IMR-90 (cell line): ENCODE results near the gene LRRC4C. TPM values are rescaled to one million over a fixed set of nuclear protein-coding genes. Genes with fewer than 3 reads are reported as not detected.

ENCODE experiments used
- ATAC-seq: fragments of 200-7000 bp; cut with Tn5 transposase; 2 replicates; pipeline ENCODE4 v1.9.1; 2020; ENCODE audit warnings: low read depth, mild to moderate bottlenecking, moderate library complexity
- BruUV-seq: library from RNA; stranded (reverse); fragments of 400-500 nt; replicated peaks from 2 replicates; lab custom pipeline; 2021; lab: Mats Ljungman, UMichigan
- CTCF ChIA-PET: fragments of 300-600 bp; formaldehyde crosslinking; extraction: SDS; loops from one replicate; lab custom pipeline; 2021; ENCODE audit warnings: antibody characterized with exemption; lab: Yijun Ruan, JAX
- POLR2A ChIA-PET: fragments of 300-600 bp; sonication (Branson Sonifier 250); formaldehyde crosslinking; loops from one replicate; lab custom pipeline; 2022; ENCODE audit warnings: antibody characterized with exemption; ENCODE audit not compliant: unreplicated experiment; lab: Charles Lee
- DNase-seq: peaks from one replicate; pipeline ENCODE4 v3.0.0; 2013
- H2AFZ ChIP-seq: replicated peaks from 2 replicates; pipeline ENCODE3; 2013; ENCODE audit warnings: low read length, mild to moderate bottlenecking; ENCODE audit not compliant: poor library complexity
- H2AK5ac ChIP-seq: 2 replicates; pipeline ENCODE4 v1.6.1; 2013; ENCODE audit warnings: low read depth, low read length, inconsistent platforms
- H2AK9ac ChIP-seq: replicated peaks from 2 replicates; pipeline ENCODE3; 2013; ENCODE audit warnings: mild to moderate bottlenecking, low read depth, low read length, moderate library complexity; ENCODE audit not compliant: poor library complexity
- H2BK120ac ChIP-seq: 2 replicates; pipeline ENCODE4 v1.6.1; 2013; ENCODE audit warnings: low read depth, low read length, inconsistent platforms
- H2BK15ac ChIP-seq: 3 replicates; pipeline ENCODE4 v1.6.1; 2013; ENCODE audit warnings: low read depth, low read length, inconsistent platforms
- H2BK20ac ChIP-seq: 2 replicates; pipeline ENCODE4 v1.6.1; 2013; ENCODE audit warnings: low read depth, mild to moderate bottlenecking, inconsistent platforms, low read length, moderate library complexity
- H2BK5ac ChIP-seq: 2 replicates; pipeline ENCODE4 v1.6.1; 2013; ENCODE audit warnings: mild to moderate bottlenecking, low read depth, low read length, inconsistent platforms; ENCODE audit not compliant: poor library complexity, severe bottlenecking
- H3K14ac ChIP-seq: replicated peaks from 2 replicates; pipeline ENCODE4 v1.6.1; 2013; ENCODE audit warnings: low read depth, low read length, inconsistent platforms
- H3K18ac ChIP-seq: 2 replicates; pipeline ENCODE4 v1.6.1; 2013; ENCODE audit warnings: low read depth, low read length, control low read depth
- H3K23ac ChIP-seq: 2 replicates; pipeline ENCODE4 v1.6.1; 2013; ENCODE audit warnings: low read depth, low read length, inconsistent platforms
- H3K27ac ChIP-seq: 2 replicates; pipeline ENCODE4 v1.5.1; 2013; ENCODE audit warnings: mild to moderate bottlenecking, control low read depth, low read length; ENCODE audit not compliant: insufficient read depth
- H3K27me3 ChIP-seq: 2 replicates; pipeline ENCODE4 v1.6.1; 2013; ENCODE audit warnings: low read length; ENCODE audit not compliant: control insufficient read depth, insufficient read depth
- H3K36me3 ChIP-seq: 2 replicates; pipeline ENCODE4 v1.6.1; 2013; ENCODE audit warnings: low read length, mixed read lengths; ENCODE audit not compliant: control insufficient read depth, insufficient read depth
- H3K4ac ChIP-seq: 2 replicates; pipeline ENCODE4 v1.6.1; 2013; ENCODE audit warnings: low read depth, low read length, inconsistent platforms
- H3K4me1 ChIP-seq: 2 replicates; pipeline ENCODE4 v1.6.1; 2013; ENCODE audit warnings: low read length, mixed read lengths; ENCODE audit not compliant: control insufficient read depth, insufficient read depth
- H3K4me2 ChIP-seq: 2 replicates; pipeline ENCODE4 v1.6.1; 2013; ENCODE audit warnings: low read depth, mild to moderate bottlenecking, control low read depth, low read length, moderate library complexity
- H3K4me3 ChIP-seq: 2 replicates; pipeline ENCODE4 v1.5.1; 2013; ENCODE audit warnings: low read depth, mild to moderate bottlenecking, control low read depth, low read length, moderate library complexity; ENCODE audit not compliant: insufficient read depth
- H3K56ac ChIP-seq: 2 replicates; pipeline ENCODE4 v1.6.1; 2013; ENCODE audit warnings: low read length, inconsistent platforms; ENCODE audit not compliant: insufficient read depth; ENCODE audit errors: extremely low read depth
- H3K79me1 ChIP-seq, 2 experiments: 2 replicates each; pipeline ENCODE4 v1.6.1; 2013; ENCODE audit warnings: low read length in 2 of 2, inconsistent platforms in 1 of 2, low read depth in 1 of 2
- H3K9ac ChIP-seq: 2 replicates; pipeline ENCODE4 v1.6.1; 2013; ENCODE audit warnings: low read depth, low read length, control low read depth
- H3K9me1 ChIP-seq: 2 replicates; pipeline ENCODE4 v1.6.1; 2013; ENCODE audit warnings: low read length, inconsistent platforms; ENCODE audit not compliant: insufficient read depth
- H3K9me3 ChIP-seq: 2 replicates; pipeline ENCODE4 v1.6.1; 2013; ENCODE audit warnings: low read length; ENCODE audit not compliant: control insufficient read depth, insufficient read depth
- H4K20me1 ChIP-seq: 2 replicates; pipeline ENCODE4 v1.6.1; 2013; ENCODE audit warnings: low read length, inconsistent platforms; ENCODE audit not compliant: insufficient read depth
- H4K5ac ChIP-seq: 2 replicates; pipeline ENCODE4 v1.6.1; 2013; ENCODE audit warnings: mild to moderate bottlenecking, low read depth, low read length, control low read depth
- H4K8ac ChIP-seq, 2 experiments: 2 replicates each; pipeline ENCODE4 v1.6.1; 2013; ENCODE audit warnings: low read depth in 2 of 2, low read length in 2 of 2, control low read depth in 1 of 2, inconsistent platforms in 1 of 2
- H4K91ac ChIP-seq: 2 replicates; pipeline ENCODE4 v1.6.1; 2013; ENCODE audit warnings: low read depth, low read length, inconsistent platforms; ENCODE audit not compliant: insufficient read depth
- BHLHE40 ChIP-seq: fragments of 150-350 bp; IDR thresholded peaks from 2 replicates; pipeline ENCODE4 v1.6.1; 2016; ENCODE audit warnings: mild to moderate bottlenecking, low read depth, low read length
- CEBPB ChIP-seq: IDR thresholded peaks from 2 replicates; pipeline ENCODE4 v1.6.1; 2012; ENCODE audit warnings: low read depth, low read length, improper control_type of control experiment
- CHD1 ChIP-seq: IDR thresholded peaks from 2 replicates; pipeline ENCODE4 v1.6.1; 2012; ENCODE audit warnings: low read depth, low read length, improper control_type of control experiment
- ELK1 ChIP-seq: fragments of 150-350 bp; IDR thresholded peaks from 2 replicates; pipeline ENCODE4 v1.6.1; 2016; ENCODE audit warnings: low read depth, mild to moderate bottlenecking, low read length, moderate library complexity, borderline replicate concordance
- FOS ChIP-seq: fragments of 150-350 bp; IDR thresholded peaks from 2 replicates; pipeline ENCODE4 v1.6.1; 2016; ENCODE audit warnings: low read depth, low read length
- MAFK ChIP-seq: IDR thresholded peaks from 2 replicates; pipeline ENCODE4 v1.6.1; 2012; ENCODE audit warnings: low read depth, low read length, improper control_type of control experiment
- MAZ ChIP-seq: IDR thresholded peaks from 2 replicates; pipeline ENCODE4 v1.6.1; 2012; ENCODE audit warnings: low read depth, mild to moderate bottlenecking, low read length, improper control_type of control experiment, moderate library complexity, borderline replicate concordance
- MXI1 ChIP-seq: IDR thresholded peaks from 2 replicates; pipeline ENCODE4 v1.6.1; 2012; ENCODE audit warnings: low read depth, mild to moderate bottlenecking, low read length, moderate library complexity, borderline replicate concordance
- NFE2L2 ChIP-seq: fragments of 150-350 bp; IDR thresholded peaks from 2 replicates; pipeline ENCODE4 v1.6.1; 2016; ENCODE audit warnings: low read depth, mild to moderate bottlenecking, low read length
- POLR2A ChIP-seq: IDR thresholded peaks from 2 replicates; pipeline ENCODE4 v1.6.1; 2012; ENCODE audit warnings: mild to moderate bottlenecking, low read depth, low read length
- RAD21 ChIP-seq: IDR thresholded peaks from 2 replicates; pipeline ENCODE4 v1.6.1; 2012; ENCODE audit warnings: low read length, improper control_type of control experiment
- RCOR1 ChIP-seq: IDR thresholded peaks from 2 replicates; pipeline ENCODE4 v1.6.1; 2012; ENCODE audit warnings: mild to moderate bottlenecking, low read length, improper control_type of control experiment; ENCODE audit not compliant: insufficient replicate concordance
- RFX5 ChIP-seq: IDR thresholded peaks from 2 replicates; pipeline ENCODE4 v1.8.0; 2012; ENCODE audit warnings: low read depth, mild to moderate bottlenecking, low read length, moderate library complexity
- WGBS, 2 experiments: methylation state at CpG; one replicate each; pipeline versions ENCODE4 v1.1.5 to v1.1.7; 2013; ENCODE audit warnings: missing lambda C conversion rate in 2 of 2; ENCODE audit not compliant: insufficient read length in 1 of 2; ENCODE audit errors: extremely low coverage in 2 of 2; 5-methylcytosine and 5-hydroxymethylcytosine counted together
- dilution Hi-C: fragments of 300-500 bp; cut with HindIII; formaldehyde crosslinking; loops from one replicate; pipeline ENCODE4 v1.14.3; 2018; ENCODE audit warnings: low sequenced_read_pairs; ENCODE audit not compliant: unreplicated experiment
- in situ Hi-C: fragments of 300-500 bp; cut with MboI; formaldehyde crosslinking; loops from 3 replicates; pipeline ENCODE4 v1.14.3; 2019; ENCODE audit warnings: low sequenced_read_pairs, inconsistent platforms, mixed read lengths
- intact Hi-C: fragments of 100-400 bp; cut with micrococcal nuclease; formaldehyde crosslinking; loops from 2 replicates; pipeline ENCODE4 v1.10.0; 2022
- polyA plus RNA-seq, 3 experiments: library from polyadenylated mRNA; depleted of rRNA; stranded (reverse); fragments of >200 nt; gene quantifications; 2 replicates each; pipeline ENCODE4 v1.2.3, GENCODE V29; 2012; ENCODE audit warnings: low replicate concordance in 1 of 3
- total RNA-seq: library from RNA; depleted of rRNA; stranded (reverse); fragments of >200 nt; gene quantifications from 2 replicates; pipeline ENCODE4 v1.2.3, GENCODE V29; 2012
- TF ChIP-seq, protein P1 (sequence below): conservative IDR thresholded peaks from 2 replicates; pipeline ENCODE4 v1.5.1; 2012; ENCODE audit warnings: mild to moderate bottlenecking, low read depth, low read length, improper control_type of control experiment
- TF ChIP-seq, protein P2 (sequence below): fragments of 150-350 bp; IDR thresholded peaks from 2 replicates; pipeline ENCODE4 v1.6.1; 2017; ENCODE audit warnings: mild to moderate bottlenecking, antibody characterized with exemption, low read length, low read depth

Gene LRRC4C
- total and polyA plus RNA-seq, 2 of the 4 experiments (the other 2 are of a cell fraction), result under 0.01 to 0.03 TPM

DNA sequence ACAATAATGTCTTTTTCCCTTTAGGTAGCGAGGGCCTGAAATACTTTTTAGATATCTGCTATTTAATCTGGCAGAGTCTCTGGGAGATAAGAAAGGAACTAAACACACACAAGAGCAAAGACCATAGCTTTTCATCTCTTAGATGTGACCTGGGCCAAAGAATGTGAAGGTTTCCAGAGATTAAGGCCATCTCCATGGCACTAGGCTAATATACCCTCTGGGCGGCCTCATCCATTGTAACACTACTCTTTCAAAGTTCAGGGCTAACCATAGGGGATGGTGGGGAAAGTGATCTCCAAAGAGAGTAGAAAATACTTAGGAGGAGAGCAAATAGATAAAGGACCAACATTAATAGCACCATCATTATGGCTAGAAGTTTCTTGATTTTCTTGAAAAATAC, 326.4 kb downstream of the LRRC4C start:
- Histone ChIP-seq H3K4me1 (no peaks in the 10 kb centered on the region), H2AK5ac (no peak overlapping the region), H3K27me3 (no peaks in the 10 kb centered on the region), H2BK120ac (no peak overlapping the region), H3K4me3 (no peak overlapping the region), H3K14ac (no peak overlapping the region), H3K27ac (no peak overlapping the region), H4K8ac (no peak overlapping the region), H4K5ac (no peak overlapping the region), H2BK20ac (no peak overlapping the region), H3K9me1 (no peaks in the 10 kb centered on the region), H3K79me1 (no peaks in the 10 kb centered on the region), H4K91ac (no peak overlapping the region), H3K9ac (no peak overlapping the region), H3K18ac (no peak overlapping the region), H4K20me1 (no peaks in the 10 kb centered on the region), H3K4me2 (no peak overlapping the region), H2AFZ (no peak overlapping the region), H3K36me3 (no peaks in the 10 kb centered on the region), H3K23ac (no peak overlapping the region), H3K9me3 (no peaks in the 10 kb centered on the region; the same call in none of the 2 replicates), H2AK9ac (no peak overlapping the region), H3K4ac (no peak overlapping the region), H3K56ac (no peak overlapping the region), H2BK15ac (no peak overlapping the region), H2BK5ac (no peak overlapping the region)
- no TSS peak for BruUV-seq
- dilution Hi-C loops, result no loop called here
- CTCF ChIA-PET, result no interaction called here
- no peak for ATAC-seq
- no CpG with 5 or more reads among the region's 2 CpGs for WGBS, 2 experiments
- TF ChIP-seq MAZ (no peak), CEBPB (no peak), FOS (no peak), MAFK (no peak), POLR2A (no peak), ELK1 (no peak), RAD21 (no peak), MXI1 (no peak), CHD1 (no peak), RCOR1 (no peak), BHLHE40 (no peak), NFE2L2 (no peak), RFX5 (no peak)
- TF ChIP-seq, protein P1, sequence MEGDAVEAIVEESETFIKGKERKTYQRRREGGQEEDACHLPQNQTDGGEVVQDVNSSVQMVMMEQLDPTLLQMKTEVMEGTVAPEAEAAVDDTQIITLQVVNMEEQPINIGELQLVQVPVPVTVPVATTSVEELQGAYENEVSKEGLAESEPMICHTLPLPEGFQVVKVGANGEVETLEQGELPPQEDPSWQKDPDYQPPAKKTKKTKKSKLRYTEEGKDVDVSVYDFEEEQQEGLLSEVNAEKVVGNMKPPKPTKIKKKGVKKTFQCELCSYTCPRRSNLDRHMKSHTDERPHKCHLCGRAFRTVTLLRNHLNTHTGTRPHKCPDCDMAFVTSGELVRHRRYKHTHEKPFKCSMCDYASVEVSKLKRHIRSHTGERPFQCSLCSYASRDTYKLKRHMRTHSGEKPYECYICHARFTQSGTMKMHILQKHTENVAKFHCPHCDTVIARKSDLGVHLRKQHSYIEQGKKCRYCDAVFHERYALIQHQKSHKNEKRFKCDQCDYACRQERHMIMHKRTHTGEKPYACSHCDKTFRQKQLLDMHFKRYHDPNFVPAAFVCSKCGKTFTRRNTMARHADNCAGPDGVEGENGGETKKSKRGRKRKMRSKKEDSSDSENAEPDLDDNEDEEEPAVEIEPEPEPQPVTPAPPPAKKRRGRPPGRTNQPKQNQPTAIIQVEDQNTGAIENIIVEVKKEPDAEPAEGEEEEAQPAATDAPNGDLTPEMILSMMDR, result no peak
- TF ChIP-seq, protein P2, sequence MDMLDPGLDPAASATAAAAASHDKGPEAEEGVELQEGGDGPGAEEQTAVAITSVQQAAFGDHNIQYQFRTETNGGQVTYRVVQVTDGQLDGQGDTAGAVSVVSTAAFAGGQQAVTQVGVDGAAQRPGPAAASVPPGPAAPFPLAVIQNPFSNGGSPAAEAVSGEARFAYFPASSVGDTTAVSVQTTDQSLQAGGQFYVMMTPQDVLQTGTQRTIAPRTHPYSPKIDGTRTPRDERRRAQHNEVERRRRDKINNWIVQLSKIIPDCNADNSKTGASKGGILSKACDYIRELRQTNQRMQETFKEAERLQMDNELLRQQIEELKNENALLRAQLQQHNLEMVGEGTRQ, result no peak
- POLR2A ChIA-PET, result no interaction called here
- intact Hi-C loops, result no loop called here
- no peak for DNase-seq
- in situ Hi-C loops, result no loop called here
